PFSK-1 (cell line): Measurements from ENCODE around the gene PCSK4.

Source experiments
- FOXP2 ChIP-seq: optimal IDR thresholded peaks from 2 replicates; pipeline ENCODE3; 2011; ENCODE audit warnings: borderline replicate concordance, control low read depth, inconsistent platforms; ENCODE audit not compliant: insufficient read depth; ENCODE audit errors: extremely low read length, extremely low read depth
- POLR2AphosphoS5 ChIP-seq: IDR thresholded peaks from 2 replicates; pipeline ENCODE4 v1.6.1; 2012; ENCODE audit warnings: low read depth, mild to moderate bottlenecking, control low read depth, low read length, moderate library complexity
- REST ChIP-seq, 2 experiments: IDR thresholded peaks; 2 replicates each; pipeline versions ENCODE4 v1.6.1 to v1.8.0; 2011 to 2012; ENCODE audit warnings: low read depth in 2 of 2, low read length in 2 of 2, control low read depth in 1 of 2, inconsistent platforms in 1 of 2, mild to moderate bottlenecking in 1 of 2, moderate library complexity in 1 of 2; ENCODE audit not compliant: insufficient read depth in 1 of 2
- SIN3A ChIP-seq: IDR thresholded peaks from 2 replicates; pipeline ENCODE4 v1.6.1; 2012; ENCODE audit warnings: mild to moderate bottlenecking, low read length, moderate library complexity, borderline replicate concordance; ENCODE audit not compliant: insufficient read depth
- TAF1 ChIP-seq: IDR thresholded peaks from 2 replicates; pipeline ENCODE4 v1.6.1; 2012; ENCODE audit warnings: low read length, control low read depth, borderline replicate concordance; ENCODE audit not compliant: insufficient read depth

The PCSK4 gene

GRCh38 chr19:1433119-1434039 is 56.8 kb downstream of the PCSK4 start:
- TF ChIP-seq REST (IDR thresholded peaks at IDR 0.05; ENCODE audit: insufficient read depth in 1 of 2, low read depth in 2 of 2, low read length in 2 of 2) (no peak), TAF1 (no peak), FOXP2 (no peak), SIN3A (no peak), POLR2AphosphoS5 (no peak)

GRCh38 chr19:1432507-1432887 is 57.7 kb downstream of the PCSK4 start:
- TF ChIP-seq POLR2AphosphoS5 (no peak), REST (IDR thresholded peaks at IDR 0.05; ENCODE audit: insufficient read depth in 1 of 2, low read depth in 2 of 2, low read length in 2 of 2) (no peak), FOXP2 (no peak), TAF1 (no peak), SIN3A (no peak)

- TF ChIP-seq FOXP2 = no peak
- TF ChIP-seq TAF1 = no peak
- TF ChIP-seq POLR2AphosphoS5 = no peak
- no peak for TF ChIP-seq SIN3A
- TF ChIP-seq REST (IDR thresholded peaks at IDR 0.05; ENCODE audit: insufficient read depth in 1 of 2, low read depth in 2 of 2, low read length in 2 of 2) = no peak
These were observed 58.2 kb downstream of the PCSK4 start for GRCh38 chr19:1431759-1432506.
